ENCODE results near the gene GALNT16.

GALNT16 gene

GRCh38 chr14:69238883-69239282, 21.1 kb upstream of the GALNT16 start:
- no peaks in the 10 kb centered on the region for H3K27me3 ChIP-seq (ENCODE audit: insufficient read depth, poor library complexity, severe bottlenecking)
- no peak for DNase-seq (ENCODE audit: low read depth in 1 of 2, low spot score in 1 of 2)
- no peak overlapping the region for H3K4me3 ChIP-seq (replicated peaks; ENCODE audit: insufficient read depth, low read length)
- no peak overlapping the region for H3K27ac ChIP-seq (replicated peaks)
- no peak for TF ChIP-seq CTCF (IDR thresholded peaks at IDR 0.05; ENCODE audit: insufficient read depth, low read length)

GRCh38 chr14:69240527-69241173, 19.3 kb upstream of the GALNT16 start:
- Histone ChIP-seq H3K4me3 (replicated peaks; ENCODE audit: insufficient read depth, low read length) (no peak overlapping the region), H3K27ac (replicated peaks) (no peak overlapping the region), H3K27me3 (ENCODE audit: insufficient read depth, poor library complexity, severe bottlenecking) (no peaks in the 10 kb centered on the region)
- no peak for TF ChIP-seq CTCF (IDR thresholded peaks at IDR 0.05; ENCODE audit: insufficient read depth, low read length)
- TF ChIP-seq REST (IDR thresholded peaks at IDR 0.05; ENCODE audit: insufficient replicate concordance, low read depth), result no peak
- DNase-seq (ENCODE audit: low read depth in 1 of 2, low spot score in 1 of 2), result no peak

GRCh38 chr14:69241577-69241976, 18.4 kb upstream of the GALNT16 start:
- Histone ChIP-seq H3K27me3 (ENCODE audit: insufficient read depth, poor library complexity, severe bottlenecking) (no peaks in the 10 kb centered on the region), H3K27ac (replicated peaks) (no peak overlapping the region), H3K4me3 (replicated peaks; ENCODE audit: insufficient read depth, low read length) (no peak overlapping the region)
- TF ChIP-seq GABPA (IDR thresholded peaks at IDR 0.05; ENCODE audit: low read depth) (no peak), REST (IDR thresholded peaks at IDR 0.05; ENCODE audit: insufficient replicate concordance, low read depth) (no peak), POLR2AphosphoS5 (IDR thresholded peaks at IDR 0.05; ENCODE audit: low read depth) (no peak), CTCF (IDR thresholded peaks at IDR 0.05; ENCODE audit: insufficient read depth, low read length) (no peak)
- DNase-seq (ENCODE audit: low read depth in 1 of 2, low spot score in 1 of 2), result no peak

- H3K4me3 ChIP-seq (replicated peaks; ENCODE audit: insufficient read depth, low read length), result no peak overlapping the region
- DNase-seq (ENCODE audit: low read depth in 1 of 2, low spot score in 1 of 2), result peak in 1 of 2 experiments; percentile 25
- H3K27ac ChIP-seq (replicated peaks), result no peak overlapping the region
- no peaks in the 10 kb centered on the region for H3K27me3 ChIP-seq (ENCODE audit: insufficient read depth, poor library complexity, severe bottlenecking)
- TF ChIP-seq CTCF (IDR thresholded peaks at IDR 0.05; ENCODE audit: insufficient read depth, low read length) (no peak), POLR2AphosphoS5 (IDR thresholded peaks at IDR 0.05; ENCODE audit: low read depth) (no peak), SPI1 (IDR thresholded peaks at IDR 0.05; ENCODE audit: borderline replicate concordance, low read depth) (no peak), REST (IDR thresholded peaks at IDR 0.05; ENCODE audit: insufficient replicate concordance, low read depth) (no peak), GABPA (IDR thresholded peaks at IDR 0.05; ENCODE audit: low read depth) (no peak)
Observed at GRCh38 chr14:69242311-69243224, 17.4 kb upstream of the GALNT16 start.
